Neuron (in vitro differentiated cells): ENCODE data around the gene KRTAP12-2.

Experiments
- H2AFZ ChIP-seq: one replicate; pipeline ENCODE4 v1.6.1; 2013; ENCODE audit warnings: low read depth, mild to moderate bottlenecking, inconsistent platforms, low read length, moderate library complexity
- H3K27me3 ChIP-seq: one replicate; pipeline ENCODE4 v1.6.1; 2013; ENCODE audit warnings: low read length; ENCODE audit not compliant: insufficient read depth
- H3K36me3 ChIP-seq: one replicate; pipeline ENCODE4 v1.6.1; 2013; ENCODE audit warnings: low read length; ENCODE audit not compliant: insufficient read depth
- H3K4me1 ChIP-seq: one replicate; pipeline ENCODE4 v1.6.1; 2013; ENCODE audit warnings: low read length; ENCODE audit not compliant: insufficient read depth
- H3K4me3 ChIP-seq: 2 replicates; pipeline ENCODE4 v1.5.1; 2013; ENCODE audit warnings: mild to moderate bottlenecking, low read length, moderate library complexity
- H3K9me3 ChIP-seq: one replicate; pipeline ENCODE4 v1.6.1; 2013; ENCODE audit warnings: low read length

KRTAP12-2 gene, protein sequence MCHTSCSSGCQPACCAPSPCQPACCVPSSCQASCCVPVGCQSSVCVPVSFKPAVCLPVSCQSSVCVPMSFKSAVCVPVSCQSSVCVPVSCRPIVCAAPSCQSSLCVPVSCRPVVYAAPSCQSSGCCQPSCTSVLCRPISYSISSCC

DNA sequence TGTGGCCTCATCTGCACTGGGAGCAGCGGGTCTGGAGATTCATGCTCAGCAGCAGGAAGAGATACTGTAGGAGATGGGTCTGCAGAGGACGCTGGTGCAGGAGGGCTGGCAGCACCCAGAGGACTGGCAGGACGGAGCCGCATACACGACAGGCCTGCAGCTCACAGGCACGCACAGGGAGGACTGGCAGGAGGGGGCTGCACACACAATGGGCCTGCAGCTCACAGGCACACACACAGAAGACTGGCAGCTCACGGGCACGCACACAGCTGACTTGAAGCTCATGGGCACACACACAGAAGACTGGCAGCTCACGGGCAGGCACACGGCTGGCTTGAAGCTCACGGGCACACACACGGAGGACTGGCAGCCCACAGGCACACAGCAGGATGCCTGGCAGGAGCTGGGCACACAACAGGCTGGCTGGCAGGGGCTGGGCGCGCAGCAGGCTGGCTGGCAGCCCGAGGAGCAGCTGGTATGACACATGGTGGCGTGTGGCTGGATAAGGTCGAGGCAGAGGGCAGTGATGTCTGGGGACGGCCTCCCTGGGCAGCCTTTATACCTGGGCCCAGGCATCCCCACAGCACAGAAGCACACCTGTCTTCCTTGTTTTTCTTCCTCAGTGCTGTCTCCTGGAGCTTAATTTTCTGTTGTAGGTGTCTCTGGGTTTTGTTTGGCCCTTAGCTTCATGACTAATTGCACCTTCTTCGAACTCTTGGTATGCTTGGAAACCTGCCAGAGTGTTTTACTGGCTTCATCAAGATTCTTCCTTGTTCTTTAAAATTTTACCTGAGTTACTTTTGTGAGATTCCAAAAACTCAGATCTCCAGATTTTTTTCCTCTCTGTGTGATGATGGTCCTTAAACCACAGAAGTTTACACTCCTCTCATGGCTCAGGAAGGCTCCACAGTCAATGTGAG is at the start of gene KRTAP12-2:
Gene KRTAP12-2, minus strand, starts transcription at position 527 of the 920 bp plus-strand sequence. Its CDS starts 41 bp downstream, at position 486.
- Histone ChIP-seq H3K27me3 (no peaks in the 10 kb centered on the region), H3K36me3 (no peaks in the 10 kb centered on the region), H2AFZ (no peak within 1 kb of the TSS), H3K4me3 (no peak within 1 kb of the TSS), H3K9me3 (peaks cover 6% of the 10 kb centered on the region), H3K4me1 (no peaks in the 10 kb centered on the region)

DNA sequence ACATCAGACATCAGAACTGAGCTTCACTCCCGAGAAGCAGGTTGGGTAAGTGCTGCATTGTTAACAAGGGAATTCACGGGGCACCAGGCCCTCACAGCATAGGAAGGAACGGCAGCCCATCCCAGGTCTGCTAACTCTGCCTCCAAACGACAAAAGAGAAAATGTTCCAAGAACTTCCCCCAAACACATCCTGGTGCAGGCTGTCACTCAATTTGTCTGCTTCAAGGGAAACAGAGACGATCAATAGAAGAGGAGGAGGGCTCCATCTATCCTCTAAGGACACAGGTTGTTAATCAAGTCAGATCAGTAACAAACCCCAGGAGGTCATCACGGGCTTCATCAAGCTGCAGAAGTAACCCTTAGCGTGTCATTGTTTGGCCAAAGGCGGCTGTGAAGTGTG is 48.2 kb upstream of the KRTAP12-2 start:
- H3K4me1 ChIP-seq: peaks cover 18% of the 10 kb centered on the region
- no peak overlapping the region for H3K4me3 ChIP-seq
- H3K36me3 ChIP-seq: no peaks in the 10 kb centered on the region
- peaks cover 61% of the 10 kb centered on the region for H3K27me3 ChIP-seq
- H3K9me3 ChIP-seq: no peaks in the 10 kb centered on the region
- no peak overlapping the region for H2AFZ ChIP-seq

DNA sequence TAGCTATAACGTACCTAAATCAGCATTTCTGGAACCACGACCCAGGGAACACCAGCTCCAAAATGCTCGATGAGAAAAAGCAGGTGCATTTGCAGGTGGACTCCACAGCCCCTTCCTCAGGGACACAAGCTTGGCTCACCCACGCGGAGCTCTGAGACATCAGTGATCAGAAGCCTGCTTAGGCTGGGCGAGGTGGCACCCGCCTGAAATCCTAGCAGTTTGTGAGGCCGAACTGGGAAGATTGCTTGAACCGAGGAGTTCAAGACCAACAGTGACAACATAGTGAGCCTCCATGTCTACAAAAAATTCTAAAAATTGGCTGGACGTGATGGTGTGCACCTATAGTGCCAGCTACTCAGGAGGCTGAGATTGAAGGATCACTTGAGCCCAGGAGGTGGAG is 47.1 kb upstream of the KRTAP12-2 start:
- H3K4me1 ChIP-seq: peaks cover 17% of the 10 kb centered on the region
- H3K9me3 ChIP-seq: no peaks in the 10 kb centered on the region

DNA sequence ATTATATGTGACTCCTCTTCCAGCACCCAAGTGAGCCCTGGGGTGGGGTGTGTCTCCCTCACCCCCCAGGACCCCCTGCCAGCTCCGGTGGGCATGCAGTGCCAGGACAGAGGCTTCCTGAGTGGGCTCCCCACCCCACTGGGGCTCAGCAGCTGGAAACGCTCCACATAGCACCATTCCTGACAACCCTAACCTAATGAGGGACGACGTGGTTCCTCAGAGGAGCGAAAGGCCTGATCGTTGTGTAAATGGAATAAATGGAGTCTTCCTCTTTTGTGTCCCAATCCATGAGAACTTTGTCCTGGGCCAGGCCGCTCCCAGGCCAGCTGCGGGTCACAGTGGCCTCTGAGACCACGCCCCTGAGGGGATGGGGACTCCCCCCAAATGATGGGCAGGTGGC is 46.4 kb upstream of the KRTAP12-2 start:
- Histone ChIP-seq H3K27me3 (peaks cover 72% of the 10 kb centered on the region), H2AFZ (no peak overlapping the region), H3K4me1 (peaks cover 12% of the 10 kb centered on the region)

More for the DNA sequence above, 47.1 kb upstream of the KRTAP12-2 start:
- Histone ChIP-seq H3K4me3 (no peak overlapping the region), H3K27me3 (peaks cover 71% of the 10 kb centered on the region), H3K36me3 (no peaks in the 10 kb centered on the region), H2AFZ (no peak overlapping the region)

DNA sequence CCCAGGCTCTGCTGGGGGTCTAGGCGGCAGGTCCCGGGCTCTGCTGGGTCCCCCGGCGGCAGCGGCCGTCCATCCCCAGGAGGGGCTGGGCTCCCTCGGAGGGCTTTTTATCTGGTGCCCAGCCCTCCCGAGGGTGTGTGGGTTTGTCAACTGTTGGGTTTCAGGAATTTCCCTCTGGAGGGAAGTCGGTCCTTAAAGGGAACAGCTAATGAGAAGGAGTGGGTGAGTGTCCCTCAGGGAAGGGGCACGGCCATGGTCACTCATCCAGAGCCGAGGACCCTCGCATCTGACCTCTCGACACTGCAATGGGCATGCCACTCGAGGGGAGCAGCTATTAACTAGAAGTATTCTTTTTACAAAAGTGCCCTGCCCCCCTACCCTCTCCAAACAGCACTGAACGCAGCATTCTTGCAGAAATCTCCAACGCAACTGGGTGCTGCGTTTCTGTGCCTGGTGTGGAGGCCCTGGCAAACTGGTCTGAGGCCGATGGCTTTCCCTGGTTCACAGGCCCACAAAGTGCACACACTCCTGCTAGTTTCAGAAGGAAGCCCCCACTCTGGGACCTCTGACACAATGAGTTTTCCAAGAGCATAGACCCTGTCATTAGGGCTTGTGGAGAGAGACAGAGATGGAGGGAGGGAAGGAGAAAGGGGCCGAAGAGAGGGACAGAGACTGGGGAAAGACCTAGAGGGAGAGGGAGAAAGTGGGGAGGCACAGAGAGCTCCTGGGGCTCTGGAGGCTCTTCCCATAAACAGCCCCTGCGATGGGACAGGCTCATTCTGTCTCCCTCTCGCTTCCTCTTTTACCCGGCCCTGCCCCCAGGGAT is 45.7 kb upstream of the KRTAP12-2 start:
- H3K9me3 ChIP-seq: no peaks in the 10 kb centered on the region
- no peaks in the 10 kb centered on the region for H3K36me3 ChIP-seq
- H3K27me3 ChIP-seq: peaks cover 79% of the 10 kb centered on the region
- no peak overlapping the region for H3K4me3 ChIP-seq
- H3K4me1 ChIP-seq: peaks cover 11% of the 10 kb centered on the region
- H2AFZ ChIP-seq: no peak overlapping the region

More for the DNA sequence above, 46.4 kb upstream of the KRTAP12-2 start:
- no peak overlapping the region for H3K4me3 ChIP-seq
- H3K36me3 ChIP-seq: no peaks in the 10 kb centered on the region
- no peaks in the 10 kb centered on the region for H3K9me3 ChIP-seq

DNA sequence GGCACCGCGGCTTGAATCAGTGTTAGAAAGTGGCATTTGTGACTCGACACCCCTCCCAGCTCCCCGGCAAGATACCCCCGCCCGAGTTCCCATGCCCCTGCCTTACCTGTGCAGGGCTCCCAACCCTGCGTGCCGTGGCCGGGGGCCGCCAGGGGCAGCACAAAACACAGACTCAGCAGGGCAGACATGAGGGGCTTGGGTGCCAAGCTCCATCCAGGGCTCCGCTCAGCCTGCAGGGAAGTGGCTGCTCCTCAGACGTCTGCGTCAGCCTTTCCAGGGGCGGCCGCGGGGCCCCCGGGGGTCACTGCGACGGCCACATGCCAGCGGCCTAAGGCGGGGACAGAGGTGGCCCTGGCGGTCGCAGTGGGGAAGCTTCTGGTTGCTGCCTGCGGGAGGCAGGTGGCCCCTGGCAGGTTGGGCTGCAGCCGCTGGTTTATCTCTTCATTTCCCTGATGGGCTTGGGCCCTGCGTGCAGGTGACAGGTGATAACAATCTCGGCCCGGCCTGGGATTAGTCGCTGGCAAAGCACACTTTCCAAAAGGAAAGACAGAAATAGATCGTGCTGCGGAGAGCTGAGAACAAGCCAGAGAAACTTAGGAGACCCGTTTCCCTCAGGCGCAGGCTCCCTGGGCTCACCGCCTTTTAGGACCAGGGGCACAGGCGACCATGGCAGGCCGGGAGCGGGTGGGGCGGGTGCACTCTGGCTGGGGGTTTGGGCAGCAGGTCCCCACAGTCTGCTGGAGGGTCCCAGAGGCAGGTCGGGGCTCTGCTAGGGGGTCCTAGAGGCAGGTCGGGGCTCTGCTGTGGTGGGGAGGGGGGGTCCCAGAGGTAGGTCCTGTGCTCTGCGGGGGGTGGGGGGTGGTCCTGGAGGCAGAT is 44.8 kb upstream of the KRTAP12-2 start, which contains the start of gene TSPEAR:
Gene TSPEAR, minus strand, starts transcription at position 246 of the 876 bp plus-strand sequence. Its CDS starts 58 bp downstream, at position 188.
- H3K4me1 ChIP-seq: peaks cover 11% of the 10 kb centered on the region
- no peaks in the 10 kb centered on the region for H3K9me3 ChIP-seq
- H3K4me3 ChIP-seq: no peak within 1 kb of the TSS
- H2AFZ ChIP-seq: no peak within 1 kb of the TSS
- H3K27me3 ChIP-seq: peaks cover 87% of the 10 kb centered on the region
- H3K36me3 ChIP-seq: no peaks in the 10 kb centered on the region

DNA sequence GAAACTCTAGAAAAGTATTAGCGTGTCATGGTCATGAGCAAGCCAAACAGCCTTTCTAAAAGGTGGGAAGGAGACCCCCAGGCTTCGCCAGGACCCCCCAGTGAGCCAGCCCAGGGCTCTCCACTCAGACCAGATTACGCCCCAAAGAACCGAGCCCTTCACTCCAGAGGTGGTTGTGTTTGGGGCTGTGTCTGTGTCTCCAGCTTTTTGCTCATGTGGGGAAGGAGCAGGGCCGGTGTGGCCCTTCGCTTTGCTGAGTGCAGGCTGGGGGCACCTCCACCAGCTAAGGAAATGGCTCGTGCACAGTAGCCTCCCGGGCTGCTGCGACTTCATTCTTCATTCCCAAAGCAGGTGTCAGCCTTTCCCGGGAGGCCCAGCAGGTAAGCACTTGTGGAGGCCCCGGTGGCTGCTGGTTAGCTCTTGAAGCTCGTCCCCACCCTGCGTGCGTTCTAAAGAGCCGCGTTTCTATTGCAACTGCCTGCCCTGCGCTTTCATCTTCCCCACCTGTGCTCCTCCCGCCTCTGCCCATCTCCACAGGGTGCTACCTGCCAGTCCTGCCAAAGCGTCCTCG is 44.1 kb upstream of the KRTAP12-2 start:
- Histone ChIP-seq H3K4me1 (peaks cover 11% of the 10 kb centered on the region), H3K36me3 (no peaks in the 10 kb centered on the region), H2AFZ (no peak overlapping the region), H3K9me3 (peaks cover 3% of the 10 kb centered on the region), H3K27me3 (peaks cover 90% of the 10 kb centered on the region), H3K4me3 (no peak overlapping the region)

DNA sequence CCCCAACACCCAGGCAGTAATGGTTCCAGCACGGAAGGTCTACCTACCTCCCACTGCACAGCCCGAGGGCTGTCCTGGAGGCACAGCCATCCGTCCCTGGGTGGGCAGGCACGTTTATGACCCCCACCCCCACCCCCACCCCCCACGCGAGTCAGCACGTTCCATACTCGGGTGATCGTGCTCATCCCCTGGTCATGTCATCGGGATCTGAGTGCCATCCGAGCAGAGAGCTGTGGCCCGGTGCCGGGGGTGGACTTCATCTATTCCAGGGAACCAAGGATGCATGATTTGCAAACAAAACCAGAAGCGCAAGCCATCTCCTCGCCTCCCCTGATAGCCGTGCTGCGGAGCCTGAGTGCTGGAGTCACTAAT is 43.6 kb upstream of the KRTAP12-2 start:
- Histone ChIP-seq H3K4me3 (no peak overlapping the region), H3K4me1 (peaks cover 11% of the 10 kb centered on the region), H2AFZ (no peak overlapping the region), H3K36me3 (no peaks in the 10 kb centered on the region), H3K9me3 (peaks cover 3% of the 10 kb centered on the region), H3K27me3 (peaks cover 87% of the 10 kb centered on the region)

DNA sequence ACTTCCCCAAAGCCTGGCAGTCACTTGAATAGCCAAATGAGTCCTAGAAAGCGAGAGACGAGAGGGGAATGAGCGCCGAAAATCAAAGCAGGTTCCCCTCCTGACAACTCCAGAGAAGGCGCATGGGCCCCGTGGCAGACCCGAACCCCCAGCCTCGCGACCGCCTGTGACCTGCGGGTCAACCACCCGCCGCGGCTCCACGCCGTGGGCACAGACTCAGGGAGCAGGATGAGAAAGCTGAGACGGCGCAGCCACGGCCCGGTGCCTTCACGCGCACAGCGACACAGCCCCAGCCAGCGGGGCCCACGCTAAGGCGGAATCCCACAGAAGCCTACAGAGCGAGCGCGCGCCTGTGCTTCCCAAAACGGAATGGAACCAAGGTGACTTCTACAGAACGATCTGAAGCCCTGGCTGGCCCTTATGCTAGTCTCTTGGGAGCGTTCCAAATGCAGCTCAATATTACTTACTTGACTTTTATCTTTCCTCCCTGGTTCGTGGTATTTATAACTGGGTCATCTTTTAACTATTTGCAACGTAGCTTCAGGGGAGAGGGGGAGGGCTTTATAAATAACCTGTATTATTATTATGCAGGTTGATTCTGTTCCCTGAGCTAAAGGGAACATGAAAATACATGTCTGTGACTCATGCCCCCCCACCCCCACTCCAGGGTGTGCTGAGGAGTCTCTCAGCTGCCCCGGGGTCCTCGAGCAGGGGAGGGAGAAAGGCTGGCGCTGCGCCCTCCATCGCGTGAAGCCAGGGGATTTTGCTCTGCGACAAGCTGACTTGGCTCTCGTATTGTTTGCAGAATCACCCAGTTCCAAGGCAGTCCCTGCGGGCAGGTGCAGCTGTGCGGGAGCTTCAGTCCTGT is 42.9 kb upstream of the KRTAP12-2 start:
- H3K4me1 ChIP-seq: peaks cover 11% of the 10 kb centered on the region

DNA sequence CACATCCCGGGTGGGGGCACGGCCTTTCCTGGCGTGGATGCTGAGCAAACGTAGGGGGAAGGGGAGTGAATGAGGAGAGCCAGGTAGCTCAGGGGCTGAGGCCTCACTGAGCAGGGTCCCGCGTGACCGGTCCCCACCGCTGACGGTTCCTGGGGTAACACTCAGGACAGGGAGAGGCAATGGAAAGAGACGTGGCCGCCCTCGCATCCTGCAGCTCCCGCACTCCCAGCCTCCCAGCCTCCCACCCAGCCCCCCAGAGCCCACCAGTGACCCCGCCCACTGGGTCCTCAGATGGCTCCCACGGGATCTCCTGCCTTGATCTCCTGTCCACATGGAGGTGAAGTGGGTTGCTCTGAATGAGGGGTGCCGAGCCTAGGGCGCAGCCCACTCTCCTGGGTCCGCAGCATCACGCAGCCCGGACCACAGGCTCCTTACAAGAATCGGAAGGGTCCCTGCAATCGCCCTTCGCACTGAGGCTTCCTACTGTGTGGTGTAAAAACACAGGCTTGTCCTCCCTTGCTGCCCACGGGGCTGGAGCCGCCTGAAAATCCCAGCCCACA is 42.2 kb upstream of the KRTAP12-2 start:
- Histone ChIP-seq H3K27me3 (peaks cover 87% of the 10 kb centered on the region), H2AFZ (no peak overlapping the region), H3K4me1 (peaks cover 11% of the 10 kb centered on the region), H3K36me3 (no peaks in the 10 kb centered on the region), H3K4me3 (no peak overlapping the region), H3K9me3 (peaks cover 3% of the 10 kb centered on the region)

More for the DNA sequence above, 42.9 kb upstream of the KRTAP12-2 start:
- Histone ChIP-seq H3K9me3 (peaks cover 3% of the 10 kb centered on the region), H3K36me3 (no peaks in the 10 kb centered on the region), H3K27me3 (peaks cover 85% of the 10 kb centered on the region), H3K4me3 (no peak overlapping the region), H2AFZ (no peak overlapping the region)

DNA sequence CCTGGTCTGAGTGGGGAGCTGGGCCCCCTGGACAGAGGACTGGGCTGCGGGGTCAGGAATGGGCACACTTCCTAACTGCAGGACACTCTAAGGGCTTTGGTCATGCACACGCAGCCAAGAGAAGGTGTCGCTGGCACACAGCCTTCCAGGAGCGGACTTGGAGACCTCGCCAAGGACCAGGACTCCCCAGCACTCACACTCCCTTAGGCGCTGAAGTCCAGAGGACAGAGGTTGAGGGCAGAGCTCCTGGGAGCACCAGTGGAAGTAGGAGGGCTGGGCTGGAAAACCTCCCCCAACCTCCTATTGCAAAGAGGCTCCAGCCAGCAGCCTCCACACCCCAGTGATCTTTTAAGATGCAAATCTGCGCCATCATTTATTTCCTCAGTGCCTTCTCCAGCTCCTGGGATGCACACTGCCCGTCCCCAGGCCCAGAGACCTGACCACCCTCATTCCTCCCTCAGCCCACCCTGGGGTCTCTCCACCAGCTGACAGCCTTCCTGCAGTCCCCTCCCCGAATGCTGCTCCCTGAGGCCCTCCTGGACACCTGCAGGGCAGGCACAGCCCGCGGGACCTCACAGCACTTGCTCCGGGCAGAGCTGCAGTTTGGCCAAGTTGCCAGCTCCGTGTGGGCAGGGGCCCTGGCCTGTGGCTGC is 41.6 kb upstream of the KRTAP12-2 start:
- Histone ChIP-seq H3K4me3 (no peak overlapping the region), H3K4me1 (peaks cover 11% of the 10 kb centered on the region), H2AFZ (no peak overlapping the region), H3K9me3 (peaks cover 3% of the 10 kb centered on the region), H3K27me3 (peaks cover 88% of the 10 kb centered on the region), H3K36me3 (no peaks in the 10 kb centered on the region)
